Ovary (tissue), 9 donors: Measurements from ENCODE around the gene IGDCC3. TPM values are rescaled to one million over a fixed set of nuclear protein-coding genes. Genes with fewer than 3 reads are reported as not detected.

Source experiments
- DNase-seq, 5 donors: peaks; one replicate each; pipeline ENCODE4 v3.0.0-alpha.2; 2019 to 2020
- H3K27ac ChIP-seq, 2 donors: fragments of 200-600 bp; one replicate each; pipeline versions ENCODE4 v1.5.1 to v1.8.0; 2019 to 2022
- H3K27me3 ChIP-seq: fragments of 200-600 bp; one replicate; pipeline ENCODE4 v1.8.0; 2022
- H3K36me3 ChIP-seq: fragments of 200-600 bp; sonication (generic); one replicate; pipeline ENCODE4 v1.5.1; 2019
- H3K4me1 ChIP-seq: one replicate; pipeline ENCODE4 v1.8.1; 2013; ENCODE audit warnings: mild to moderate bottlenecking, moderate library complexity; ENCODE audit not compliant: insufficient read depth
- H3K4me3 ChIP-seq: fragments of 200-600 bp; sonication (generic); one replicate; pipeline ENCODE4 v1.5.1; 2017
- H3K9me3 ChIP-seq, 2 donors: fragments of 200-600 bp in 1 of 2; sonication (generic) in 1 of 2; one replicate each; pipeline versions ENCODE4 v1.5.1 to v1.8.1; 2013 to 2019; ENCODE audit warnings: mild to moderate bottlenecking in 1 of 2, moderate library complexity in 1 of 2
- CTCF ChIP-seq, 3 donors: fragments of 450-650 bp in 2 of 3; fragments of 200-600 bp in 1 of 3; IDR thresholded peaks; one replicate each; pipeline versions ENCODE4 v1.5.1 to v1.8.0; 2016 to 2022; ENCODE audit warnings: antibody characterized with exemption in 3 of 3, mild to moderate bottlenecking in 1 of 3
- EP300 ChIP-seq: sonication (generic); formaldehyde crosslinking; IDR thresholded peaks from one replicate; pipeline ENCODE4 v1.6.1; 2017; ENCODE audit warnings: antibody characterized with exemption
- POLR2A ChIP-seq: fragments of 450-650 bp; IDR thresholded peaks from one replicate; pipeline ENCODE4 v1.6.1; 2017; ENCODE audit warnings: antibody characterized with exemption, mild to moderate bottlenecking, moderate library complexity
- WGBS, 3 donors: extraction: QIAGEN DNeasy Blood & Tissue Kit in 1 of 3; methylation state at CpG; one replicate each; pipeline versions ENCODE4 v1.1.5 to v1.1.7; 2013 to 2017; 5-methylcytosine and 5-hydroxymethylcytosine counted together
- intact Hi-C, 4 donors: fragments of 100-400 bp; cut with DNase I; formaldehyde crosslinking; loops; one replicate each; pipeline versions ENCODE4 v1.11.0 to v1.15.1; 2022 to 2023
- polyA plus RNA-seq, 2 donors: library from polyadenylated mRNA; stranded (reverse); fragments of 200-250 nt in 1 of 2; fragments of 350-450 nt in 1 of 2; fragmentation: Illumina TruSeq in 1 of 2; extraction: RNeasy Lipid Tissue Mini Kit (QIAGEN cat#74804) in 1 of 2; gene quantifications; one replicate each; pipeline ENCODE4 v1.2.3, GENCODE V29; 2013 to 2014
- total RNA-seq, 7 donors: library from RNA; depleted of rRNA in 2 of 7; stranded (reverse); fragments of >200 nt in 2 of 7; fragmentation: NEBNext Ultra II Directional in 3 of 7; extraction: Animal tissue kit (Norgen Biotek cat#: 25700) in 3 of 7; gene quantifications; one replicate each; pipeline versions ENCODE4 v1.1.0 to v1.2.4, GENCODE V29; 2016 to 2023
- donor health status: DM: no; HTN: no; CAD: no; lungs with moderate emphysema.
- donor health status: DM: no; HTN: no; CAD: no.
- donor health status: Bipolar disorder and iron deficiency.
- donor health status: DM: yes; HTN: yes; CAD: no.
- donor health status: DM: no; HTN: no; CAD: no.
- donor health status: DM: yes; HTN: yes; CAD: no.

Gene IGDCC3
- total and polyA plus RNA-seq, 9 donors: 0.11 to 1.8 (median 0.74) TPM

GRCh38 chr15:65374334-65374733 lies 3.5 kb downstream of the IGDCC3 start:
- WGBS, 3 donors: 91 to 93% (median 92%) methylated on average over 3 of the region's 3 CpGs
- Histone ChIP-seq H3K4me3 (no peak overlapping the region), H3K4me1 (no peaks in the 10 kb centered on the region), H3K27me3 (no peaks in the 10 kb centered on the region), H3K27ac (no peak overlapping the region), H3K36me3 (no peaks in the 10 kb centered on the region), H3K9me3 (no peaks in the 10 kb centered on the region)
- intact Hi-C loops: loop anchor here in 1 of 4 donors (5.0 kb wide), 1 partner anchor 47 kb away; no protein-coding TSS in a partner anchor
- no peak for DNase-seq
- TF ChIP-seq CTCF (IDR thresholded peaks at IDR 0.05): no peak
- TF ChIP-seq EP300: no peak
- no peak for TF ChIP-seq POLR2A

- no peak overlapping the region for H3K4me3 ChIP-seq
- H3K27ac ChIP-seq: no peak overlapping the region
- TF ChIP-seq EP300 (no peak), CTCF (IDR thresholded peaks at IDR 0.05) (no peak), POLR2A (no peak)
- intact Hi-C loops: loop anchor here in 1 of 4 donors (5.0 kb wide), 1 partner anchor 46 kb away; no protein-coding TSS in a partner anchor
- no peaks in the 10 kb centered on the region for H3K36me3 ChIP-seq
- 82 to 88% (median 85%) methylated on average over 11 of the region's 11 CpGs for WGBS, 3 donors
- H3K27me3 ChIP-seq: no peaks in the 10 kb centered on the region
- DNase-seq: no peak
- H3K4me1 ChIP-seq: no peaks in the 10 kb centered on the region
- H3K9me3 ChIP-seq: no peaks in the 10 kb centered on the region
Observed at GRCh38 chr15:65373163-65373651, 4.6 kb downstream of the IGDCC3 start.

GRCh38 chr15:65372787-65373067 lies 5.1 kb downstream of the IGDCC3 start:
- Histone ChIP-seq H3K27me3 (no peaks in the 10 kb centered on the region), H3K27ac (no peak overlapping the region), H3K9me3 (no peaks in the 10 kb centered on the region), H3K36me3 (no peaks in the 10 kb centered on the region), H3K4me3 (no peak overlapping the region), H3K4me1 (no peaks in the 10 kb centered on the region)
- WGBS, 3 donors: 89 to 93% (median 92%) methylated on average over 4 of the region's 4 CpGs
- DNase-seq: no peak
- intact Hi-C loops: loop anchor here in 1 of 4 donors (5.0 kb wide), 1 partner anchor 45 kb away; no protein-coding TSS in a partner anchor
- TF ChIP-seq POLR2A (no peak), CTCF (IDR thresholded peaks at IDR 0.05) (no peak), EP300 (no peak)

- H3K4me3 ChIP-seq: no peak overlapping the region
- no peaks in the 10 kb centered on the region for H3K9me3 ChIP-seq
- intact Hi-C loops: loop anchor here in 1 of 4 donors (5.0 kb wide), 1 partner anchor 45 kb away; no protein-coding TSS in a partner anchor
- H3K4me1 ChIP-seq: no peaks in the 10 kb centered on the region
- no peak overlapping the region for H3K27ac ChIP-seq
- TF ChIP-seq EP300 (no peak), POLR2A (no peak), CTCF (IDR thresholded peaks at IDR 0.05) (no peak)
- no peaks in the 10 kb centered on the region for H3K27me3 ChIP-seq
- H3K36me3 ChIP-seq: no peaks in the 10 kb centered on the region
- WGBS, 3 donors: 88 to 89% (median 89%) methylated on average over 21 of the region's 21 CpGs
- DNase-seq: no peak
Observed at GRCh38 chr15:65371976-65372786, 5.6 kb downstream of the IGDCC3 start.
